NCI-H187 (cell line): ENCODE results near the gene SEMG1.

Source experiments
- DNase-seq, 2 experiments: peaks; one replicate each; lab custom pipeline; 2025; lab: John Stamatoyannopoulos, UW

SEMG1 gene

DNA sequence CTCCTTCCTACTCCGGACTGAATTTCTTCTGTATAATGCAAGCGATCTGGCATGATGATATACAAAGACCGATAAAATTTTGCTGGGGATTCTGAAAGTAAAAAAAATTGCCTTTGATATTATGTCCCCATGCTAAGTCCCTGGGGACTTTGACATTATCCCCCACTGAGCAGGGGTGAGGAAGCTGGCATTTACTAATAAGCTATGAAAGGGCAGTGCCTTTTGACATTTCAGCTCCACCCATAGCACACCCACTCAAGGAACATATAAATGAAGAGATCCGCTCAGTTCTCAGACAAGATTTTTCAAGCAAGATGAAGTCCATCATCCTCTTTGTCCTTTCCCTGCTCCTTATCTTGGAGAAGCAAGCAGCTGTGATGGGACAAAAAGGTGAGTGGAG lies 14.2 kb downstream of the SEMG1 start, which contains the start of gene SEMG2:
Gene SEMG2 (plus strand): TSS at position 298 of the 400 bp plus-strand sequence. CDS start 17 bp downstream, at position 315.
- DNase-seq, result no peak

DNA sequence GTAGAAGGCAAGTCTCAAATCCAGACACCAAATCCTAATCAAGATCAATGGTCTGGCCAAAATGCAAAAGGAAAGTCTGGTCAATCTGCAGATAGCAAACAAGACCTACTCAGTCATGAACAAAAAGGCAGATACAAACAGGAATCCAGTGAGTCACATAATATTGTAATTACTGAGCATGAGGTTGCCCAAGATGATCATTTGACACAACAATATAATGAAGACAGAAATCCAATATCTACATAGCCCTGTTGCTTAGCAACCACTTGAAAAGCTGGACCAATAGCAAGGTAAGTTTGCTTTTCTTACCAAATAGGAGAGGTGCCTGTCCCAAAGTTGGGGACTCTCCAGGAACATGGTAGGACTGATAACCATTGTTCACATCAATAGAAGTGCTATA lies 16.3 kb downstream of the SEMG1 start:
- DNase-seq, result no peak

DNA sequence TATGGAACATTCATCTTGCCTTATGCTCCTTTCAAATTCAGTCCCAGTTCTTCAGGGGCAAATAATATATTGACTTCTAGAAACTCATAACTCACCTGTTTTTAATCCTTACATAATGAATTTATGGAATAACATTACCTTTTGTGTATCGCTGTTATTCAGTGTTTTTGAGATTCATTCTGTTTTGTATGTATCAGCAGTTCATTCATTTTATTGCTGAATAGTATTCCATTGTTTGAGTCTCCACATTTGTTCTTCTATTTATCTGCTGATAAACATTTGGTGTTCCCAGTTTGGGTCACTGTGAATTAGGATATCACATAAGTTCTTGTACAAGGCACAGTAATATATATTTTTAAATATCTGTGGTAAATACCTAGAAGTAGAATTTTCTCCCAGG lies 19.5 kb downstream of the SEMG1 start:
- no peak for DNase-seq

DNA sequence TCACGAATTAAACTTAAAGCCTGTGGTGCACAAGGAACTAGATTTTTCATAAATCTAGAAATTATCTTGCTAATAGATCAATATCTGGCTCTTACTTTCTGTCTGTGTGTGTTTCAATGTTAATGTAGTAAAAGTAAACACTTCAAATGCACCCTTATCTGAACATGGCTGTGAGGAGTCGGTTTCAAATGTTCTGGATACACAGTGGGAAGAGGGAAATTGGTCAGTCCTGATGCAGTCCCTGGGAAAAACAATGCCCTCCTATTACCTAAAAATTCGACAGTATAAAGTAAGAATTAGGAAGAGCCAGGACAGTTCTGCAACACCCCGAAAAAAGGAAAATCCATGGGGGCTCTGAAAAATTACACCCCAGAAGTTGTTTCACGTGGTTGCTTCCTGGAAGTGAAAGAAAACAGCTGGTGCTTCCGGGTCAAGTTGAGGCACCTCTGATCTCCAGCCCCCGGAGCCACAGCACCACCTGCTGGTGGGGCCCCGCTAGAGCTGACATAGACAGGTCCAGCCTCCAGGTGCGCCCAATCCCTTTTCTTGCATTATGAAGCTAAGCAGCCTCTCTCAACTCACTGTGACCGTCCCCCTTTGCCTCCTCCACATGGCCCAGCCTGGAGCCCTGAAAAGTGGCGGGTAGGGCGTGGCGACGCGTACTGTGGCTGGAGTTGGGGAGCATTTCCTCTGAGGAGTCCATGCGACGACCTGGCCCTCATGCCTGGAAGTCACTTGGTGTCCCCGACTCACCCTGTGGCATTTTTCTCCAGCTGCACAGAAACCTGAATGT lies 22.6 kb downstream of the SEMG1 start:
- DNase-seq, result no peak

DNA sequence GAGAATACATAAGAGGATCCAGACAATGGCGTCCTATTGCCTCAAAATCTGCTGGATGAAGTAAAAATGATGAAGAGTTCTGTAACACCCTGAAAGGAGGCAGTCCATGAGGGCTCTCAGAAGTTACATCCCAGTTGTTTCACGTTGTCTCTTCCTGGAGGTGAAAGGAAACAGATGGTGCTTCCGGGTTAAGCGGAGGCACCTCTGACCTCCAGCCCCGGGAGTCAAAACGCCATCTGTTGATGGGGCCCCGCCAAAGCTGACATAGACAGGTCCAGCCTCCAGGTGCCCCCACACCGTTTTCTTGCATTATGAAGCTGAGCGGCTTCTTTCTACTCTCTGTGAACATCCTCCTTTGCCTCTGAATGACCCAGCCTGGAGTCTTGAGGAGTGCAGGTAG lies 23.8 kb downstream of the SEMG1 start:
- DNase-seq, result no peak

DNA sequence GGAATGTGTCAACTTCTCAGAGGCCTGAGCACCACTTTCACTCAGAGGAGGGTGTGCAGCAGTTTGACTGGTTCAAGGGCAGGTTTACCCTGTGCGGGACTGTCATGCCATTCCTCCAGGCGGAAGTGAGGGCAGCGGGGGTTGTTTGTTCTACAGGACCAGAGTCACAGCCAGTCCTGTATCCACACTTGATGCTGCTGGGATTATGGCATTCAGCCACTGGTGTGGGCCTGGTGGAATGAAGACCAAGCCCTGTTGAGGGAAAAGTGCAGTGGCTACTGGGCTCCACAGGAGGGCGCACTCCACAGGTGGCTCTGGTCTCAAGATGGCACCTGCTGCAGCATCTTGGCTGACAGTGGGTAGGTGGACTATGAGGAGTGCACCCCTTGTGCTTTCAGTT lies 29.2 kb downstream of the SEMG1 start:
- no peak for DNase-seq

DNA sequence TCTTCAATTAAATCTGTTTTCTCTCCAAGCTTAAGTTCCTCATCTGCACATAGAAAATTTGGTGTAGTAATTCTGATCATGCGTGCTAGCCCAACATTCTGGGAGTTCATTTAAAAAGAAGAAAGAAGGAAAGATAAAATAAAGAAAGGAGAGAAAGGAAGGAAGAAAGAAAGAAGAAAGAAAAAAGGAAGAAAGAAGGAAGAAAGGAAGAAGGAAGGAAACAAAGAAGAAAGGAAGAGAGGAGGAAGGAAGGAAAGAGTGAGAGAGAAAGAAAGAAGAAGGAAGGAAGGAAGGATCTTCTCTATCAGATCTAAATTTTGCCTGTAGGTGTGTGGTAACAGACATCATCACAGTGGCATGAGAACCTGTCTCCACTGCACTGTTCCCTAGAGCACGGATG lies 31.3 kb downstream of the SEMG1 start:
- no peak for DNase-seq

DNA sequence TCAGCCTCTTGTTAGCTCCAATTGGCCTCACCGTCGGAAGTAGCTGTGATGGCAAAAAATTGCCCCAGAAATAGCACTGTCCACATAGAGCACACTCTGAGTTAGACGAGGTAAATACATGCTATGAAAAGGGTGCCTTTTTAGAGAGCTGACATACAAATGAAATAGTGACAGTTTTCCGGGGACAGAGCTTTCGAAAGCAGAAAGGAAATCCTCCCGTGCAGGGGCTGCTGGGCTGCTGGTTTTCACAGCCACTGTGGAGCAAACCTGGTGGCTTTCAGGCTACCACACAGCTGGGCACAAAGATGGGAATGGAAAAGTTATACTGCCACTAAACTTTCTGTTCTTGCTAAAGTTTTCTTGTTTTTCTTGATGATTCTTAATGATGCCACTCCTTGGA lies 39.3 kb downstream of the SEMG1 start:
- no peak for DNase-seq

DNA sequence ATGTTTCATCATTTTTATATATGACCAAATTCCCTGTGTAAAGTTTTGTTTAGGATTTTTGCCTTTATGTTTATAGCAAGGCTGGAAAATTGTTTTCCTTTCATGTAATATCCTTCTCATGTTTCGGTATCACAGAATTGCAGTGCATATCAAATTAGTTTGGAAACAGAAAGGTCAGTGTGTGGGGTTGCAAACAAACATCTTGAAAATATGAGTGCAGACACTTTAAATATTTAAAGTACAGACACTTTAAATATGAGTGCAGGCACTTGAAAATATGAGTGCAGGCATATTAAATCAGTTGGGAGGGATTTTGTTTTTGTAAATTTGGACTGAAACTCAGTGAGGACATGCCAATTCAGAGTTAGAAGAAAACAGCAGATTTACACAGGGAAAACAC lies 41.0 kb downstream of the SEMG1 start:
- no peak for DNase-seq

DNA sequence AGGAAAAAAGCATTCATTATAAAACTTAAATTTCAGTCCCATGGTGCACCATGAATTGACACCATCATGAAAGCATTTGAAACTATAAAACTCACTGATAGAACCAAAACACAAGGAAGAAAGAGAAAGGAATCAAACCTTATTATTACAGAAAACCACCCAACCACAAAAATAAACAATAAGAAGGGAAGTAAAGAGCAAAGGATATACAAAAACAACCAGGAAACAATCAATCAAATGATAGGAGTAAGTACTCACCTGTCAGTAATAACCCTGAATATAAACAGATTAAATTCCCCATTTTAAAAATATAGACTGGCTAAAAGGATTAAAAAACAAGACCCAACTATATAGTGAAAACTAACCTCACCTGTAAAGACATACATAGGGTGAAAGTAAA lies 41.8 kb downstream of the SEMG1 start:
- no peak for DNase-seq

DNA sequence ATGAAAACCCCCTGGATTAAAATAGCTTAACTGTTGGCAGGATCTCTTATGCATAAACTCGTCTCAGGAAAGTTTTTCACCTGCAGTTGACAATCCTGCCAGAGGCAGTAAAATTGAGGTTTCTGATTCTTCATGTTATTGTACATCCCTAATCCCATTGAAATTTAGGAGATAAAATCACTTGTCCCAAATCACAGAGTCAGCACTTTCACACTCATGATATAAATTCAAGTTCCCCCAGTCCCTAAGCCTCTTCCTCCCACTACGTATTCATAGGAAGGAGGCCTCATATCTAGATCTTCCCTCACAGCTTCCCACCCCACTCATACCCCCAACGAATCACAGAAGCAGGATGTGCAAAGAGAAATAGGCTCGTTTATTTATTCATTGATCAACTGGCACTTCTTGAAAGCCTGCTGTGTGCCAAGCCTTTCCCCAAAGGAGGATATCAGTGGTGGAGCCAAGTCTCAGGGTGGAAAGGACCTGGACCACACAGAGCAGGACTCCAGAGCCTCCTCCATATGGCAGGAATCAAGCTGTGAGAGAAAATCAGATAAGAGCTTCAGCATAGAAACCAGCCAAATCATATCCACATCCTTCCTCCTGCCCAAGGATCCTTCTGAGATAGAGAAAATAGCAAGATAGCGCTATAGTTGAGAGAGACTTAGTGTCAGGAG lies 45.2 kb downstream of the SEMG1 start:
- DNase-seq, result no peak

DNA sequence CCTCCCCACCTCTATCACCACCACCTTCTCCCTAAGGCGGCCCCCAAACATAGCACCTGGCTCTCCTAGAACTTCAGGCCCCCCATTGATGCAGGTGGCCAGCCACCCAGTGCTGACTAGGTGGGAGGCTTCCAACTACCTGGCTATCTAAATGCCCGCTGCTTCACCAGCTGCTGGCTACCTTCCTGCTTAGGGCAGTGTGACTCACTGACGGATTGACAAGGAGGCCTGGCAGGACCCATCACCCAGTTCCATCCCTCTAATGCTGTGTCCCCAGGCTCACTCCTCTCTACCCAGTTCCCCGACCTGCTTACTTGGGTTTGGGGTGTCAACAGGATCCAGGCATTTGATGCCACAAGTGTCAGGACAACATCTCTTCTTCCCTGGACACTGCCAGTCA lies 46.4 kb downstream of the SEMG1 start:
- no peak for DNase-seq

DNA sequence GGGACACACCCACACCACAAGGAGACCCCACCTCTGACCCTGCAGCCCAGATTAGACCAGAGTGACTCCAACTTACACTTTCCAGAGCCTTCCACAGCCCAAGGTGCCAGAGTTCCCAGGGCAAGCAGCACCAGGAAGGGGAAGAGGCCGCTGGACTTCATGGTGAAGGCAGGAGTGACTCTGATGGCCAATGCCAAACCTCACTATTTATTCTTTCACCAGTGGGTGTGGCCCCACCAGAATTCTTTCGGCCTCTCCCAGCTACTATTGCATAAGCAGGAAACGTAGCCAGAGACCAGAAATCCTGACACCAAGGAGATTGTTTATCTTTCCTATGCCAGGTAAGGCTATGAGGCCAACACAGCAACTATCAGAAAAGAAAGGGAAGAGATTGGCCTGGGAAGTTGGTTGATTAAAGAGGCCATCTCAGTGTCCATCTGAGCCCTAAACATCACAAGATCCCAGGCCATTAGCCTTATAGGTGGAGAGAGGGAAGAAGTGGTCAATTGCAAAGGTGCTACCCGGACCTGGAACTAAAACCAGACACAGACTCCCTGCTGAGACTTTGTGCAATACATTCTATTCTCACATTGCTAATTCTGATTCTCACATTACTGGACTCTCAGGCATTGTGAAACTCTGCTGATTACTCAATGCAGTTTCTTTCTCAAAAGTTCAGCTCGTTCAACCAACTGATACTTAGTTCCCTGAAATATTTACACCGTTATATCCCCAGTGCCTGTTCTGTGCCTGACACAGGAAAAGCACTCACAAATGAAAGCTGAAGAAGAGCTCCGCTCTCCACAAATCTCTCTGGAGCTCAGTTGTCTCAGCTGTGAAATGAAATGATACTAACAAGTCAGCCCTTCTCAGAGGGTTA lies 47.8 kb downstream of the SEMG1 start, which contains the start of gene SLPI:
Gene SLPI (minus strand): TSS at position 182 of the 880 bp plus-strand sequence. CDS start 21 bp downstream, at position 161.
- no peak for DNase-seq

DNA sequence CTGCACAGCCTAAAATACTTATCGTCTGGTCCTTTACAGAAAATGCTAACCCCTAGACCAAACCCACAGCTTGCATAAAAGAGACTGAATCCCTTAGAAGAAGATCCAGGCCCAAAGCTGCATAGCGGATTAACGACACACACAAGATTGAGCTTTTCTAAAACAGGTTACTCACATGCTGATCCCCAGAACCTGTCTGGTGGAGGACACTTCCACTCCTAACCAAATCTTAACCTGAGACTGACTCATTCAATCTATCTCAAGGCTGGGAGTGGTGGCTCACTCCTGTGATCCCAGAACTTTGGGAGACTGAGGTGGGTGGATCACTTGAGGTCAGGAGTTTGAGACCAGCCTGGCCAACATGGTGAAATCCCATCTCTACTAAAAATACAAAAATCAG lies 50.3 kb downstream of the SEMG1 start:
- no peak for DNase-seq

DNA sequence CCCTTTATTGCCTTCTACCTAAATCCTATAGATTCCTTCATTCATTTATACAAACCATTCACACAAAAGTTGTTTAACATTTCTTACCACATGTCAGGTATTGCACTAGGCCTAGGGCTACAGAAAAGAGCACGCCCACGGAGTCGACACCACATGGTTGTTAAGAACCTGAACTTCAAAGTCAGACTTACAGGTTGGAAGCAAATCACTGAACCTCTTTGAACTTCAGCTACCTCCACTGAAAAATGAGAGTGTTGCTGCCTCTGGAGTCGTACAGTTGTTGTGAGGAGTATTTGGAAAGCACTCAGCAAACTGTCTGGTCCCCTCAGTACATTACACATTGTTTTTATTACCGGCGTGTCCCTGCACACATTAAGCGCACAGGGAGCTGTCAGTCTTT lies 50.9 kb downstream of the SEMG1 start:
- no peak for DNase-seq

DNA sequence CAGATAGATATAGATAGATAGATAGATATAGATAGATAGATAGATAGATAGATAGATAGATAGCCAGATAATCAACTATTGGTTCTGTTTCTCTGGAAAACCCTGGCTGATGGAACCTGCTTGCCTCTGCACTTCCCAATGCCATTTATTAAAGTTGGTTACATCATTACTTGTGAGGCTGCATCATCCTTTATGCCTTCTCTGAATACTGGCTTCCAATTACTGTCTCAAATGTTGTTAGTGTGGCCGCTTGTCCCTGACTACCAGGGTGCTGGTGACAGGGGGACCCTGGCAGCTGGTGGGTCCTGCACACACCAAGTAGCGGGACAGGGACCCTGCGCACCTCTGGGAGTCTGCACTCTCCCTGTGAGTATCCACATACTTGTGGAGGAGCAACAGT lies 51.4 kb downstream of the SEMG1 start:
- no peak for DNase-seq

DNA sequence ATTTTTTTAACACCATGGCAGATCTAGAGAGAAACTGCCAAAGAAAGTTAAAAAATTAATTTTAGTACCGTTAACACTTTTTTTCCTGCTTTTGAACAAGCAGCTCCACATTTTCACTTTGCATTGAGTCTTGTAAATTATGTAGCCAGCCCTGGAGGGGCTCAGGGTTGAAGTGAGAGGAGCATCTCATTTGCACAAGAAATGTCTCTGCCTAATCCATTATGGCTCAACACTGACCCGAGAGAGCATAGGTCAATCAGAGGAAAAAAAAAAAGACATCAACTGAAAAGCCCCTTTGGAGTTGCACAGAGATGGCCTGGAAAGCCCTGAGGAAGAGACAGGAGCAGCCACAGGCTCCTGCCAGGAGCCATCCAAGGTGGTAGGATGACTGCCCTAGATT lies 51.8 kb downstream of the SEMG1 start:
- no peak for DNase-seq
